ENCODE results near the gene ZP2.

ZP2 gene

GRCh38 chr16:21183995-21184394, 27.4 kb downstream of the ZP2 start:
- no peak for TF ChIP-seq CTCF (IDR thresholded peaks at IDR 0.05)

GRCh38 chr16:21179983-21180365, 31.4 kb downstream of the ZP2 start:
- TF ChIP-seq CTCF (IDR thresholded peaks at IDR 0.05), result no peak

GRCh38 chr16:21179126-21179982, 32.0 kb downstream of the ZP2 start:
- TF ChIP-seq CTCF (IDR thresholded peaks at IDR 0.05), result no peak

- TF ChIP-seq CTCF (IDR thresholded peaks at IDR 0.05), result no peak
Observed at GRCh38 chr16:21175397-21175796, 36.0 kb downstream of the ZP2 start.

GRCh38 chr16:21172650-21173049, 38.7 kb downstream of the ZP2 start:
- TF ChIP-seq CTCF (IDR thresholded peaks at IDR 0.05), result no peak

- TF ChIP-seq CTCF (IDR thresholded peaks at IDR 0.05), result no peak
Observed at GRCh38 chr16:21169249-21169981, 42.0 kb downstream of the ZP2 start.

GRCh38 chr16:21167929-21168602, 43.3 kb downstream of the ZP2 start:
- no peak for TF ChIP-seq CTCF (IDR thresholded peaks at IDR 0.05)
